Parathyroid adenoma (tissue), 2 donors: Measurements from ENCODE around the gene LGMN.
A peak's percentile ranks its signal among the peaks of the same experiment; 100 is the strongest.

Source experiments
- H2AFZ ChIP-seq: fragments of 300-600 bp; sonication (generic); one replicate; pipeline ENCODE4 v1.7.0; 2017; ENCODE audit warnings: antibody characterized with exemption, mild to moderate bottlenecking
- H3K27ac ChIP-seq: fragments of 300-600 bp; sonication (generic); one replicate; pipeline ENCODE4 v1.7.0; 2017
- H3K27me3 ChIP-seq: fragments of 300-600 bp; sonication (generic); one replicate; pipeline ENCODE4 v1.7.0; 2017; ENCODE audit warnings: low read length; ENCODE audit not compliant: control insufficient read depth, insufficient read depth
- H3K36me3 ChIP-seq: fragments of 300-600 bp; sonication (generic); one replicate; pipeline ENCODE4 v1.7.0; 2017; ENCODE audit warnings: low read length; ENCODE audit not compliant: control insufficient read depth, insufficient read depth
- H3K4me1 ChIP-seq: fragments of 300-600 bp; sonication (generic); one replicate; pipeline ENCODE4 v1.7.0; 2017; ENCODE audit warnings: control low read depth
- H3K4me2 ChIP-seq: fragments of 300-600 bp; sonication (generic); one replicate; pipeline ENCODE4 v1.7.0; 2017; ENCODE audit warnings: low read length
- H3K4me3 ChIP-seq: fragments of 300-600 bp; sonication (generic); one replicate; pipeline ENCODE4 v1.7.0; 2017; ENCODE audit warnings: low read depth, low read length
- H3K79me2 ChIP-seq: fragments of 300-600 bp; sonication (generic); one replicate; pipeline ENCODE4 v1.7.0; 2017; ENCODE audit warnings: control low read depth
- H3K9ac ChIP-seq: fragments of 300-600 bp; sonication (generic); one replicate; pipeline ENCODE4 v1.7.0; 2017; ENCODE audit warnings: mild to moderate bottlenecking
- H3K9me3 ChIP-seq: fragments of 300-600 bp; sonication (generic); one replicate; pipeline ENCODE4 v1.7.0; 2017; ENCODE audit warnings: low read length; ENCODE audit not compliant: control insufficient read depth
- CTCF ChIP-seq: fragments of 300-600 bp; sonication (generic); IDR thresholded peaks from one replicate; pipeline ENCODE4 v1.7.0; 2017; ENCODE audit warnings: antibody characterized with exemption, mild to moderate bottlenecking
- donor health status: primary hyperparathyroidism.

Gene LGMN

GRCh38 chr14:92658684-92659083, 89.7 kb downstream of the LGMN start:
- peaks cover 17% of the 10 kb centered on the region for H3K4me1 ChIP-seq
- no peak overlapping the region for H3K27ac ChIP-seq

GRCh38 chr14:92658160-92658559, 90.3 kb downstream of the LGMN start:
- no peak for TF ChIP-seq CTCF
- peaks cover 17% of the 10 kb centered on the region for H3K4me1 ChIP-seq

More at GRCh38 chr14:92658684-92659083, 89.7 kb downstream of the LGMN start:
- no peaks in the 10 kb centered on the region for H3K27me3 ChIP-seq
- H3K9ac ChIP-seq = no peak overlapping the region
- no peak overlapping the region for H3K4me2 ChIP-seq
- H2AFZ ChIP-seq = no peak overlapping the region
- no peak for TF ChIP-seq CTCF
- H3K36me3 ChIP-seq = no peaks in the 10 kb centered on the region
- no peak overlapping the region for H3K4me3 ChIP-seq
- no peaks in the 10 kb centered on the region for H3K79me2 ChIP-seq
- H3K9me3 ChIP-seq = no peaks in the 10 kb centered on the region

GRCh38 chr14:92657457-92658142, 90.8 kb downstream of the LGMN start:
- Histone ChIP-seq H3K27me3 (no peaks in the 10 kb centered on the region), H3K27ac (peak overlapping the region; percentile 21), H2AFZ (no peak overlapping the region), H3K9me3 (no peaks in the 10 kb centered on the region), H3K4me3 (no peak overlapping the region), H3K79me2 (no peaks in the 10 kb centered on the region), H3K36me3 (no peaks in the 10 kb centered on the region), H3K4me2 (no peak overlapping the region), H3K4me1 (peaks cover 17% of the 10 kb centered on the region), H3K9ac (no peak overlapping the region)
- TF ChIP-seq CTCF = no peak

More at GRCh38 chr14:92658160-92658559, 90.3 kb downstream of the LGMN start:
- H3K36me3 ChIP-seq = no peaks in the 10 kb centered on the region
- H3K4me3 ChIP-seq = no peak overlapping the region
- no peaks in the 10 kb centered on the region for H3K79me2 ChIP-seq
- no peak overlapping the region for H2AFZ ChIP-seq
- no peaks in the 10 kb centered on the region for H3K27me3 ChIP-seq
- H3K27ac ChIP-seq = peak overlapping the region; percentile 21
- H3K9ac ChIP-seq = no peak overlapping the region
- H3K9me3 ChIP-seq = no peaks in the 10 kb centered on the region
- H3K4me2 ChIP-seq = no peak overlapping the region

GRCh38 chr14:92656306-92657081, 91.9 kb downstream of the LGMN start:
- H3K27ac ChIP-seq = peak overlapping the region; percentile 60

More at GRCh38 chr14:92656306-92657081, 91.9 kb downstream of the LGMN start:
- no peaks in the 10 kb centered on the region for H3K9me3 ChIP-seq
- no peaks in the 10 kb centered on the region for H3K27me3 ChIP-seq
- H3K4me2 ChIP-seq = no peak overlapping the region
- no peak overlapping the region for H3K4me3 ChIP-seq
- peak overlapping the region; percentile 76 for H2AFZ ChIP-seq
- no peak for TF ChIP-seq CTCF
- H3K4me1 ChIP-seq = peaks cover 17% of the 10 kb centered on the region
- H3K9ac ChIP-seq = no peak overlapping the region
- no peaks in the 10 kb centered on the region for H3K36me3 ChIP-seq
- H3K79me2 ChIP-seq = no peaks in the 10 kb centered on the region
